Measurements from ENCODE around the gene CCDC61. TPM values are rescaled to one million over a fixed set of nuclear protein-coding genes. Genes with fewer than 3 reads are reported as not detected.
A peak's percentile ranks its signal among the peaks of the same experiment; 100 is the strongest.

The CCDC61 gene
- total RNA-seq (2014; rRNA removed; shearing (Covaris generic)) = 1.5 and 3.7 TPM in 2 replicates
- polyA plus RNA-seq (2014; cell fraction: nucleus; rRNA removed) = 6.5 and 8.1 TPM in 2 replicates

- peak; percentile 99 for DNase-seq (ENCODE audit: extremely low read depth, low read depth)
These were observed at the start of gene CCDC61 for GRCh38 chr19:45994998-45995714. Gene CCDC61, plus strand, starts transcription at chr19:45995467. Its CDS starts 7,552 bp downstream, at chr19:46003019.

- DNase-seq (ENCODE audit: extremely low read depth, low read depth) = no peak
These were observed 47.3 kb upstream of the CCDC61 start for GRCh38 chr19:45947926-45948325.

GRCh38 chr19:45952341-45952685 is 43.0 kb upstream of the CCDC61 start:
- DNase-seq (ENCODE audit: extremely low read depth, low read depth) = no peak

- DNase-seq (ENCODE audit: extremely low read depth, low read depth) = peak; percentile 33
These were observed 42.4 kb upstream of the CCDC61 start for GRCh38 chr19:45952686-45953505.

GRCh38 chr19:45953676-45954075 is 41.6 kb upstream of the CCDC61 start:
- no peak for DNase-seq (ENCODE audit: extremely low read depth, low read depth)

GRCh38 chr19:45954156-45954555 is 41.1 kb upstream of the CCDC61 start:
- DNase-seq (ENCODE audit: extremely low read depth, low read depth) = no peak

GRCh38 chr19:45955905-45956608 is 39.2 kb upstream of the CCDC61 start:
- DNase-seq (ENCODE audit: extremely low read depth, low read depth) = no peak

- no peak for DNase-seq (ENCODE audit: extremely low read depth, low read depth)
These were observed 36.9 kb upstream of the CCDC61 start for GRCh38 chr19:45958320-45958719.

- no peak for DNase-seq (ENCODE audit: extremely low read depth, low read depth)
These were observed 36.3 kb upstream of the CCDC61 start for GRCh38 chr19:45958769-45959516.

- no peak for DNase-seq (ENCODE audit: extremely low read depth, low read depth)
These were observed 35.7 kb upstream of the CCDC61 start for GRCh38 chr19:45959517-45960025.

GRCh38 chr19:45960595-45961235 is 34.6 kb upstream of the CCDC61 start:
- no peak for DNase-seq (ENCODE audit: extremely low read depth, low read depth)

GRCh38 chr19:45962021-45962420 is 33.2 kb upstream of the CCDC61 start:
- DNase-seq (ENCODE audit: extremely low read depth, low read depth) = no peak

GRCh38 chr19:45967246-45967645 is 28.0 kb upstream of the CCDC61 start:
- DNase-seq (ENCODE audit: extremely low read depth, low read depth) = no peak

- no peak for DNase-seq (ENCODE audit: extremely low read depth, low read depth)
These were observed 26.6 kb upstream of the CCDC61 start for GRCh38 chr19:45968626-45969025.

- no peak for DNase-seq (ENCODE audit: extremely low read depth, low read depth)
These were observed 25.6 kb upstream of the CCDC61 start for GRCh38 chr19:45969676-45970075.

- no peak for DNase-seq (ENCODE audit: extremely low read depth, low read depth)
These were observed 23.9 kb upstream of the CCDC61 start for GRCh38 chr19:45971260-45971902.

- no peak for DNase-seq (ENCODE audit: extremely low read depth, low read depth)
These were observed 23.0 kb upstream of the CCDC61 start for GRCh38 chr19:45972081-45972946.

GRCh38 chr19:45972947-45973540 is 22.2 kb upstream of the CCDC61 start:
- no peak for DNase-seq (ENCODE audit: extremely low read depth, low read depth)
